ENCODE results near the gene UCK1.

The UCK1 gene

DNA sequence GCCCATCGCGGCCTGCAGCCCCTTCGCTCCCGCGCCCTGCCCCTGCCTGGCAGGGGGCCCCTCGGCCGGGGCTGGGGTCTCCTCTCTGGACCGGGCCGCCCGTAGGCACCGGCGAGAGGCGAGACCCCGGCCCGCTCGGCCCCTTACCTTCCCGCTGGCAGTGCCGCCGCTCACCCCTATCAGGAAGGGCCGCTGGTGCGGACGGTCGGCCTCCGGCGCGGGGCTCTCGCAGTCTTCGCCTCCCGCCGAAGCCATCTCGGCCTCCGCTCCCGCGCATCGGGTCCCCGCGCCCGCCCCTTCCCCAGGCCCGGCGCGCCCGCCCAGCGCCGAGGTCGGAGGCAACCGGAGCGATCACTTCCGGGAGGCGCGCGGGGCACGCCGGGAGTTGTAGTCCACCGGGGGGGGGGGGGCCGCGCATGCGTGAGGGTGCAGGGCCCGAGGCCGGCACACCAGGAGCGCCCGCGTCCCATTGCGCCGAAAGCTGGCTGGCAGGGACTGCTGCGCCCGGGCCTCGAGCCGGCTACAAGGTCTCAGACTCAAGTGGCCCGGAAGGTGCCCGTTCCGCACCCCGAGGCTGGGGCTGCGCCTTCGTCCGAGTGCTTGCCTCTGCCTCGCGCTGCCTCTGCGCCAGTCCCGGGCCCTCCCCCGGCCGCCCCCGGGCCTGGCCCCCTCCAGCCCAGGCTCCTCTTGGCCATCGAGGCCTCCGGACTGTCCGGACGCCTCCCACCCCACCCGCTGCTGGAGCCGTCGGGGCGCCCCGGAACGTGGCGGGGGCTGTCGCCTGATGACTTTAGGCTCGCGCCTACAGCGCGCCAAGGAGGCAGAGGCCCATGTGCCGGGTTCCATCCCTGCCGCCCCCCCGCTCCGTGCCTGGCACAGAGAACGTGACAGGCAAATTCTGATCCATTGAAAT lies at the start of gene UCK1:
Gene UCK1, minus strand, starts transcription at position 344 of the 913 bp plus-strand sequence. Its CDS starts 89 bp downstream, at position 255.
- DNase-seq = peak; percentile 65

DNA sequence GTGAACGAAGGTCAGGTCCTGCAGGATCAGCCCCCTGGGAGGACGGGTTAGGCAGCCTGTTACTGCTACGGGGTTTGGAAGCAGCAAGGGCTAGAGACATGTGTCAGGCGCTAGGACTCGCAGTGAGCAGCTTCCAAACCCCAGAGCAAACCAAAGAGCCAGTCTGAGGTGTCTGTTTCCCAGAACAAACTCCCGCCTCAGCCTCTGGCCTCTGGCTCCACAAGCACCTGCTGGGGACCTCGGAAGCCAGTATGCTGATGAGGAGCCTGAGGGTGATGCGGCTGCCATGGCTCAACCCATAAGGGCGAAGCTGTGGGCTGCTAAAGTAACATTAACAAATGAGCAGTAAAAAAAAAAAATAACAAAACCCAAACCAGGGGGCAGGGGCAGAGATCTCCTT lies 49.3 kb upstream of the UCK1 start:
- DNase-seq = no peak

DNA sequence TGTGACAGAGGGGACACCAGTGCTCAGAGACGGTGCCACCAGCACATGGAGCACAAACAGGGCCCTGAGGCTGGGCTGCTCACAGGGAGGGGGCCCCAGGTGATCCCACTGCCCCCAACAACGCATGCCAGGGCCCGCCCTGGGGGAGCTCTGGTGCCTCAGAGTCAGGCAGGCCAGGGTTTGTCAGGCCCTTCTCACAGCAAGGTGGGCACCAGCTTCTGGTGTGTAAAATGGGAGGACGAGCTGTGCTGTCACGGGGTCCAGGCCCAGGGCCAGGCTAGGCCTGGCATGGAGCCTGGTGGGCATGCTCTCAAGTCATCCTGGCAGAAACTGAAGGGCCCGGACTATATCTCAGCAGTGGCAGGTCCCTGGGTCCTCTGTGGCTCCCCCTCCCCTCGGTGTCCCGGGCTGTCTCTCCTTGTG lies 48.7 kb upstream of the UCK1 start:
- DNase-seq = no peak

DNA sequence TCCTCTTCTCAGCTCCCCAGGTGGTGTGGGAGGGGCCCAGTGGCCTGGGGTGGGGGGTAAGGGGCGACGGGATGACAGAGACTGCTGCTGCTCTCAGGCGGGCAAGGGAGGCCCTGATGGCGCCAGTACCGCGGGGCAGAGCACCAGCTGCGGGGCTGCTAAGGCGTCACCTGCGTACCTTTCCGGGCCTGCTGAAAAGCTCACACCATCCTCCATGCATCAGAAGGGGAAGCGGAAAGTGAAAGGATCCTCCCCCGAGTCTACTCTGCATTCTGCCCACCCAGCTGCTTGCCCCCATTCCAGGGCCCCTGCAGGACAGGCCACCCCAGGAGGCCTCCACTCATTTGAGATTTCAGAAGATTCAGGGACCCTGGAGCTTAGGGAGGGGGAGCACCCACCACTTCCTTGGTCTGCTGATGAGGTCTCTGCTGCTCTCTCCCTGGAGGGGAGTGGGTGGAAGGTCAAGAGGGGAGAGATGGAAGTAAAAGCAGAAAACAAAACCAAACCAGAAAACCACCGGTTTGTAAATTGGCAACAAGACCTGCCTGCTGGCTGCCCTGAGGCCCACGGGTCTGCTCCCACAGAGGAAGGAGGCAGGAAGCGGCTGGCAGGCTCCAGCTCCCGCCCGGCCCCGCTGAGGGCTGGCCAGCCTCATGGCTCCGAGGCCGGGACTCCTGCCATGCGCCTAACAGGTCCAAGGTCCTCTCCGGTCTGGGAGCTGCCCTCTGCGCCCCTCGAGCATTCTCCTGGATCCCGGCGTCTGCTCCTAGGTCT lies 47.9 kb upstream of the UCK1 start:
- peak; percentile 27 for DNase-seq

DNA sequence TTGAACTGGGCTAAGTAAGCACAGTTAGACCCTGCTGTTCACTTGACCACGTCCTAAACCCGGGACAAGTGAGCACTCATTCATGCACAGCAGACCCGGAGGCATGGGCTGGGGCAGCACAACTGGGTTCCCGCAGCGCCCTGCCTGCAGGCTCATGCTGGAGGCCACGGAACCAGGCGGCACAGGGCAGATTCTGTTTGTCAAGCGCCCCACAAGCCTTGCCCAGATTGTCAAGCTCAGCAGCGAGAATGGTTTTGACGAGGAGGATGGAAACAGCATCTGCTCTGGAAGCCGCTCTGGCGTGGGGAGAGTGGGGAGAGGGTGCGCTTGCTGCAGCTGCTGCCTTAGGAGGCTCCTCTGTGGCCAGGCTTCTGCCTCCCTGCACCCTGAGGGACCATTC lies 47.0 kb upstream of the UCK1 start:
- no peak for DNase-seq

DNA sequence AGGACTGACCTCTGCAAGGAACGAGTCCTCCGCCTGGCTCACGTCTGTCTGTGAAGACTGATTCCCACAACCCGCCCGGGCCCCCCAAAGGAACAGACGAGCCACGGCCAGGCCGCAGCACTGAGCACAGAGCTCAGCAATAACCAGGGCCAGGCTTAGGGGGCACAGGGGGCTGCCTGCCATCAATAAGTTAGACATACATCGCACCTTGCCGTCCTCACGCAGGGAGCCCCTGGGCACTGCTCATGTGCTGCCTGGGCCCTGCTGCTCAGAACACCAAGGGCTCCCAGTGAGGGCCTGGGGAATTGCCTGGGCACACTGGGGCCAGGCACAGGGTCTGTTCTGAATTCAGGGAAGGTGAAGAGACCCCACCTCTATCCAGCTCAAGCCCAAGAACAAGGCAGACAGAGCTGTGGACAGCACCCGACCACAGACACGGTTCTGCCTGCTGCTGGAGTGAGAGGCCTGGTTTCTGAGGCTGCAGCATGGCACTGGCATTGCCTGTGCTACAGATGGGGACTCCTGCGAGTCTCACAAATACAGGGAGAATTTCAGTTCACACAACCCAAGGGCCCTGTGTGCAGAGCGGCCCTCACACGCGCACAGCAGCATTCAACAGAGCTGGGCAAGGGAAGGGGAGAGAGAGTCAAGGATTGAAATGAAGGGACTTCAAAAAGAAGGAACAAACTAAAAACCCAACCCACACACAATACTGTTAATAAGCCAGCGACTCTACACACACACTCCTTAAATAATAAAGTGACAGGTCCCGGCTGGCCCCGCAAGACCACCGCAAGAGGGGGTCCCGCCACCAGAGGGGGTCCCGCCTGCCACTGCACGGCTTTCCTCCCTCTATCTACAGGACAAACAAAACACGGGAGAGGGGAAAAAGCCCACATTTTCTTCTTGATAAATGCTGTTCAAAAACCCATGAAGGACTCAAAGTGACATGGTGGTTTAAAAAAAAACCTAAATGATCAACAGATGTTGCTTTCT lies 46.2 kb upstream of the UCK1 start:
- no peak for DNase-seq

DNA sequence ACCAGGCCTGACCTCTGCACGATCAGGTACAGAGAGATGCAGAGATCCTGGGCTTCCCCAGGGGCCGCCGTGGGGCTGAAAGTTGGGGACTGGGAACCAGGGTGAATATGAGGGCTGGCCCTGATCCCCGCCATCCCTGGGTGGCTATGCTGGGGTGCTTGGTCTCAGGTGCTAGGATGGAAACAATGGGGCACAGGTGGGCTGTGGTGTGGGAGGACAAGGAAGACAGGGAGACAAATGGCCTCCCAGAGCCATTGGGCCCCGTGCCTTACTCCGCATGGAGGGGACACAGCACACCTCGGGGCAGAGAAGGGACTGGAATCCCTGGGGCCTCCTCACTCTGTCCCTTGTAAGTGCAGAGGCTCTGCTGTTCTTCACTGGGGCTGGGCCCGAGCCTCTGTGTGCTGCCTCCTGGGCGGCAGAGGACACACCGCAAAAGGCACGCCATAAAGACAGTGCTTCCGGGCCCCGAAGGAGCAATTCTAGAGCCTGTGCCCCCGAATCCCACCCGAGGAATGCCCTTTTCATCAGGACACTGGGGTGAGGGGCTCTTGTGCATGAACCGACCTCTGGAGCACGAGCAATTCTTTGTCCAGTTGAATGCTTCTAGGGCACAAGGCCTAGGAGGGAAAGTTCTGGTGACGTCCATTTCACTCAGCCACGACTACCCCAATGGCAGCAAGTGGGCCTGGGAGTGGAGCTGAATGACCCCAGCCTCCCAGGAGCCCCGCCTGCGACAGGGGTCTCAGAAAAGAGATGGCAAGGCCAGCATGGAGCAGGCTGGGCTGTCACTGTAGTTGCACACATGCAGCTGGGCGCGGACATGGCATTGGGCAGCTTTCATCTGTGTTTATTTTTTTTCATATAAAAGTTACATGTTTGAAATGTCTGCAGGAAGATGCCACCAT lies 45.1 kb upstream of the UCK1 start:
- DNase-seq = no peak

DNA sequence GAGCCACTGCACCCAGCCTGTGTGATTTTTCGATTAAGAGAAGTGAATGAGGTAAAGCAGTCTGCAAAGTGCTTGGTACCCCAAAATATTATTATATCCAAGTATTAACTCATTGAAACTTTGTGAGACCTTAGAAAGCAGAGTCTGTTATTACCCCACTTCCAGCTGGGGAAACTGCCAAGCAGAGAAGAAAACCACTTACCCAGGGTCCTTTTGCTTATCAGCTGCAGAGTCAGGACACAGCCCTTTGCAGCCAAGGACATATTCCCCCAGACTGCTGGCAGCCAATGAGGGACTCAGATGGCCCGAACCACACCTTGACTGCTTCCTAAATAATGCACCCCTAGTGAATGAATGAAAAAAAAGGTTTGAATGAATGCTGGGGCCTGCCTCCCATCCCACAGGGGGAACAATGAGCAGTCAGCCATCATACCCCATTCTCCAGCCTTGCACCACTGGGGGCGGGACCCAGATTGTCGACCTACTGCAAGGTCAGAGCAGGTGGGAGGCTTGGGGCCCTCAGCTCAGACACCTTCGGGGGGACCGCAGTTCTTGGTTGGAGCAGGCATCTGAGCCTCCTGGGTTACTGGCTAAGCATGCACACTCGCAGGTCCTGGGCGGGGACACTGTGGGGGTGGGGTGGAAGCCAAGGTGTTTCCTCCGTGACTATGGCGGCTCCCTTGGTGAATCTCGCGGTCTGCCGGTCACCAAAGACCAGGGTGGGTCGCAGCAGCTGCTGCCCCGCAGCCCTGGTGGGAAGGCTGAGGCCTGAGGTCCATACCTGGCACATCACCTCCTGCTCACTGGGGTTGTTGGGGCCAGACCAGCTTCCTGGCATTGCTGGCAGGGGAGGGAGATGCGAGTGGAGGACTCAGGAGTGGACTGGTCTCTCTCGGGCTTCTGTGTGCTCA lies 43.9 kb upstream of the UCK1 start:
- DNase-seq = no peak

DNA sequence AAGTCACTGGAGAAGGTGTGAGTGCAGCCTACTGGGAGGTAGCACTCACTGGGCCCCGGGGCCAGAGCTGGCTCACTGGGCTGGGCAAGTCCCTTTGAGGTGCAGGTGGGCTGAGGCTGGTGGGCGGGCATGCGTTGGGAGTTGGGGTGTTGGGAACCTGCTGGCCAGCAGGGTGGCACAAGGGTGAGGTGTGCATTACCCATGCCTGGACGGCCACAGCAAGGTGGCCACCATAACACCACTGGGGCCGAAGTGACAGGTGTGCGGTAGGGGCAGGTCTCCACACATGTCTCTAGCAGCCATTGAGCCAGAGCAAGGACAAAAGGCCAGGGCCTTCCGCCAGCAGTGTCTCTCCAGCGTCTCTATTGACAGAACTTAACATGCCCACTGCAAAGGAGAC lies 36.8 kb upstream of the UCK1 start:
- no peak for DNase-seq

DNA sequence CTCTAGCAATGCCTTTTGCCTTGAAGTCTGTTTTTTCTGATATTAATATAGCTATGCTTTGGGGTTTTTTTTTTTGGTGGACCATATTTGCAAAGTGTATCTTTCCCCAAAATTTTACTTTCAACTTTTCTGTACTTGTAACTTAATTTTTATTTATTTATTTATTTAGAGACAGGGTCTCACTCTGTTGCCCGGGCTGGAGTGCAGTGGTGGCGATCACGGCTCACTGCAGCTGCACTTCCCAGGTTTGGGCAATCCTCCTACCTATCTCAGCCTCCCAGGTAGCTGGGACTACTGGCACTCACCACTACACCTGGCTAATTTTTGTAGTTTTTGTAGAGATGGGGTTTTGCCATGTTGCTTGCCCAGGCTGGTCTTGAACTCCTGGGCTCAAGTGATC lies 35.1 kb upstream of the UCK1 start:
- no peak for DNase-seq

DNA sequence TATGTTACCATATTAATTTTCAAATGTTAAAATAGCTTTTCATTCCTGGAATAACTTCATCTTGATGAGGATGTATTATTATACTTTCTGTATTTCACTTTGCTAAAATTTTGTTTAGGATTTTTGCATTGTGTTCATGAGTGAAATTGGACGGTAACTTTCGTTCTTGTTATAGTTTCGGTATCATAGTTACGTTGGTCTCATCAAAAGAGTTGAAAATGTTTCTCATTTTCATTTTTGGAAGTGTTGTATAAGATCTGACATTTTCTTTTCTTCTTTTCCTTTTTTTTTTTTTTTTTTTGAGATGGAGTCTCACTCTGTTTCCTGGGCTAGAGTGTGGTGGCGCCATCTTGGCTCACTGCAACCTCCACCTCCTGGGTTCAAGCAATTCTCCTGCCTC lies 34.3 kb upstream of the UCK1 start:
- no peak for DNase-seq

DNA sequence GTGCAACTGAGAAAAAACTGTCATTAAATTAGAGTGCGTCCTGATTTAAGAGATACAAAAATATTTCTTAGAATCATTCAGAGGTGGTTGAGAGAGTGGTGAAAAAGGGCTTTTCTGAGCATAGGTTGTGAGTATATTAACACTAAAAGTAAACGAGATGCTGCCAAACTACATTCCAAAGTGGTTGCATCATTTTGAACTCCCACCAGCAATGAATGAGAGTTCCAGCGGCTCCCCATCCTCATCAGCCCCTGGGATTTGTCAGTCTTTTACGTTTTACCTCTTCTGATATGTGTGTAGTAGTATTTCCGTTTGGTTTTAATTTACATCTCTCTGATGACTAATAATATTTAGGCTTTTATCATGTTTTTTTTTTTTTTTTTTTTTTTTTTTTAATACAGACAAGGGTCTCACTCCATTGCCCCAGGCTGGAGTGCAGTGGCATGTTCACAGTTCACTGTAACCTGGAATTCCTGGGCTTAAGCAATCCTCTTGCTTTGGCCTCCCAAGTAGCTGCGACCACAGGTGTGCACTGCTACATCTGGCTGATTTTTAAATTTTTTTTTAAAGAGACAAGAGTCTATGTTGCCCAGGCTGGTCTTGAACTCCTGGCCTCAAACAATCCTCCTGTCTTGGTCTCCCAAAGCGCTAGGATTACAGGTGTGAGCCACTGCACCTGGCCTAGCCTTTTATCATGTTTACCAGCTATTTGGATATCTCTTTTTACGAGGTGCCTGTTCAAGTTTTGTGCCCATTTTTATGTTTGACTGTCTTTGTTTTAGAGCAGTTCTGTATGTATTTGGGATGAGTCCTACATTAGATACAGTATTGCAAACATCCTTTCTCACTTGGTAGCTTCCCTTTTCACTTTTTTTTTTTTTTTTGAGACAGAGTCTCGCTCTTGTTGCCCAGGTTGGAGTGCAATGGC lies 31.2 kb upstream of the UCK1 start:
- DNase-seq = no peak

DNA sequence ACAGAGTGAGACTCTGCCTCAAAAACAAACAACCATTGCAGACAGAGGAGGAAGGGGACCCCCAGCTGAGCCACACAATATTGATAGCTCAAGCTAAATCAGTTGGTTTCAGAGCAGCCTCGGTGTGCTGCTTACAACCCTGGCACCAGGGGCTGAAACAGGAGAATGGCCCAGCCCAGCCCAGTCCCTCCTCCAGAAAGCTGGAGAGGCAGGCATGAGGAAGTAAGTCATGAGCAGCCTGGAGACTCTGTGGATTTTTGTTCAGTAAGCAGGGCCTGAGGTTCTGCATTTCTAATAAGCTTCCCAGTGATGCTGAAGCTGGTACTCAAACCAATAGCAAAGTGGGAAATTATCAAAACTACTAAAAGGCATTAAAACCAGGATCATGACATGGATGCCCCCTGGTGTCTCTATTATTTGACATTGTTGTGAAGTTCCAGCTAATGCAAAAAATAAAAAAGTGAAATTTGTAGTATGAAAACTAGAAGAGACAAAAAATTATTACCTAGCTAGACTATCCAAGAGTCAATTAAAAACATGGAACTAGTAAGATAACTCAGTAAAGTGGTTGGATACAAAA lies 28.4 kb upstream of the UCK1 start:
- DNase-seq = no peak

DNA sequence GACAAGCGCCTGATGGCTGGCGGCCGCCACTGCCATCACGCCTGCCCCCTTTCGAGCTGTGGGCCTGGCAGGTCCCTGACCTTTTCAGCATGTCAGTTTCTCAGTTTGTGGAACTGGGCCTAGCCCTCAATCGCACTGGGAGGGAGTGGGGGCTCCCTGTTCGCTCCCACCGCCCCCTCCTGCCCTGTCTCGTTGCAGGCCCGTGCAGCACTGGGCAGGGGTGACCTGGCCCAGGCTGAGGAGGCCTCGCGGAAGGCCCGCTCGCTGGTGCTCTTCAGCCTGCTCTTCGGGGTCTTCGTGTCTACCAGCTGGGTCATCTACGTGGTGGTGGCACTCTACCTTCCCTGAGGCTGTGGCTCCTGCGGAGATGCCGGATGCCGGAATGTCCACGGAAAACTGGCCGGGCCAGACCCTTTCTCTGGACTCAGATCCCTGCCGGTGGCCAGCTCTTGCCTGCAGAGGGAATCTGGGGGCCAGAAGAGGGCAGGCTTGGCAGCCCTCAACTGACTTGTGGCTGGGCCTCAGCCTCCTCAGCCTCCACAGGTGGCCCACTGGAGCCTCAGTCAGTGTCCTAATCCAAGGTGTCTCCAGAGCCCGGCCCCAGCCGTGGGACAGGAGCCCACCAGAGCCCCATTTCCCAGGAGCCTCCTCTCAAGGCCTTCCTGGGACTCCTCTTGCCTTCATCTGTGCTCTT lies 26.9 kb upstream of the UCK1 start:
- no peak for DNase-seq

DNA sequence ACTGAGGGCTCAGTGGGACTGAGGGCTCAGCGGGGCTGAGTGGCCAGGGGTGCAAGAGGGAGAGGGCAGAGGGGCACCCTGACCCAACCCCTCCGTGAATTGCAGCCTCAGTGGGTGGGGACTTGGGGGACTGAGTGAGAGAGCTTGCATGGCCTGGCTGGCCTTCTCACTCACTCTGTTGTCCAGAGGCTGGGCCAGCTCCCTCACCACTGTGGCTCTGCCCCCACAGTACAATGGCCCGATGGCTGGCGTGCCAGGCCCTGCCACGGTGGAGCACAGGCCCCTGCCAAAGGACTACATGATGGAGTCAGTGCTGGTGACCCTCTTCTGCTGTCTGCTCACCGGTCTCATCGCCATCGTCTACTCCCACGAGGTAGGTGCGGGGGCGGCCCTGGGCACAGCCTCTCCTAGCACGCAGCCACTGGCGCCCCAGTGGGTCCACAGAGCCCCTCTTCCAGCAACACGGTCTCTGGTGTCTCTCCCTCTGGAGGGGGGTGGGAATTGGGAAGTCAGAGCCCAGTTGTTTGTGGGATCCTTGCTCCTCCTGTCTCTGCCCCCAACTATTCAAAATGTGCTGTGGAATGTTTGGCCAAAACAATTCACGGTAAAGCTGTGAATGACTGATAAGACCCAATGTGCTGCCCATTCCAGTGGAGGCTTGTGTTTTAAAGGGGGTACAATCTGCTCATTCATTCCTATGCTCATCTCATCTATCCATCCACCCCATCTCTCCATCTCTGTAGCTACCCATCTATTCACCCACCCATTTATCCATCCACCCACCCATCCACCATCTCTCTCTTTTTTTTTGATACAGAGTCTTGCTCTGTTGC lies 25.0 kb upstream of the UCK1 start:
- no peak for DNase-seq

DNA sequence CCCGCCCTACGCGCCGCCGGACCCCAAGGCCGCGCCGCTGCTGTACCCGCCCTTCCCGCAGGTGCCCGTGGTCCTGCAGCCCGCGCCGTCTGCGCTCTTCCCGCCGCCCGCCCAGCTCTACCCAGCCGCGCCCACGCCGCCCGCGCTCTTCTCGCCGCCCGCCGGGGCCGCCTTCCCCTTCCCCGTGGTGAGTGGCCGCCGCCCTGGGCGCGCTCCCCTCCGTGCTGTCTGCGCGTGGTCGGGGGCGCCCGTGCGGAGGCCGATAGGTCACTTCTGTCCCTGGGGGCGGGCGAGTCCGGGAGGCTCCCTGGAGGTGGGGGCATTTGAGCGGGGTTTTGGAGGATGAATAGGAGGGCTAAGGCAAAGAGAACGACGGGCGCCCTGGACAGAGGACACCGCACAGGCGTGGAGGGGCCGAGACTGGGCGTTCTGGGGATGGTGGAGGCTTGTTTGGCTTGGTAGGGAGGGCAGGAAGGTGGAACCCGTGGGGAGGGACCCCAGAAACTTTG lies 23.8 kb upstream of the UCK1 start:
- DNase-seq = no peak
